ENCODE measurements around the gene DRAM2.

GRCh38 chr1:111142356-111142975 is 2.6 kb upstream of the DRAM2 start:
- no peak for TF ChIP-seq ZNF514 (tag by site-specific recombination; IDR thresholded peaks at IDR 0.05)
- no peak for TF ChIP-seq ZNF473 (tag by site-specific recombination; IDR thresholded peaks at IDR 0.05)
- TF ChIP-seq CTCF (tag by site-specific recombination; IDR thresholded peaks at IDR 0.05): no peak
- TF ChIP-seq ZNF274 (IDR thresholded peaks at IDR 0.05; ENCODE audit: low read length): no peak
- TF ChIP-seq ZNF274 (tag by site-specific recombination; IDR thresholded peaks at IDR 0.05; ENCODE audit: borderline replicate concordance): no peak
- no peak for TF ChIP-seq ZBTB21 (tag by site-specific recombination; IDR thresholded peaks at IDR 0.05)
- TF ChIP-seq ZNF350 (tag by site-specific recombination; IDR thresholded peaks at IDR 0.05): no peak
- no peak for TF ChIP-seq MZF1 (tag by site-specific recombination; IDR thresholded peaks at IDR 0.05; ENCODE audit: borderline replicate concordance)
- no peak for TF ChIP-seq ZFP37 (tag by site-specific recombination; IDR thresholded peaks at IDR 0.05)
- TF ChIP-seq, protein P1, sequence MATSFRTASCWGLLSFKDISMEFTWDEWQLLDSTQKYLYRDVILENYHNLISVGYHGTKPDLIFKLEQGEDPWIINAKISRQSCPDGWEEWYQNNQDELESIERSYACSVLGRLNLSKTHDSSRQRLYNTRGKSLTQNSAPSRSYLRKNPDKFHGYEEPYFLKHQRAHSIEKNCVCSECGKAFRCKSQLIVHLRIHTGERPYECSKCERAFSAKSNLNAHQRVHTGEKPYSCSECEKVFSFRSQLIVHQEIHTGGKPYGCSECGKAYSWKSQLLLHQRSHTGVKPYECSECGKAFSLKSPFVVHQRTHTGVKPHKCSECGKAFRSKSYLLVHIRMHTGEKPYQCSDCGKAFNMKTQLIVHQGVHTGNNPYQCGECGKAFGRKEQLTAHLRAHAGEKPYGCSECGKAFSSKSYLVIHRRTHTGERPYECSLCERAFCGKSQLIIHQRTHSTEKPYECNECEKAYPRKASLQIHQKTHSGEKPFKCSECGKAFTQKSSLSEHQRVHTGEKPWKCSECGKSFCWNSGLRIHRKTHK (tag by site-specific recombination; IDR thresholded peaks at IDR 0.05): no peak
- TF ChIP-seq, protein P2, sequence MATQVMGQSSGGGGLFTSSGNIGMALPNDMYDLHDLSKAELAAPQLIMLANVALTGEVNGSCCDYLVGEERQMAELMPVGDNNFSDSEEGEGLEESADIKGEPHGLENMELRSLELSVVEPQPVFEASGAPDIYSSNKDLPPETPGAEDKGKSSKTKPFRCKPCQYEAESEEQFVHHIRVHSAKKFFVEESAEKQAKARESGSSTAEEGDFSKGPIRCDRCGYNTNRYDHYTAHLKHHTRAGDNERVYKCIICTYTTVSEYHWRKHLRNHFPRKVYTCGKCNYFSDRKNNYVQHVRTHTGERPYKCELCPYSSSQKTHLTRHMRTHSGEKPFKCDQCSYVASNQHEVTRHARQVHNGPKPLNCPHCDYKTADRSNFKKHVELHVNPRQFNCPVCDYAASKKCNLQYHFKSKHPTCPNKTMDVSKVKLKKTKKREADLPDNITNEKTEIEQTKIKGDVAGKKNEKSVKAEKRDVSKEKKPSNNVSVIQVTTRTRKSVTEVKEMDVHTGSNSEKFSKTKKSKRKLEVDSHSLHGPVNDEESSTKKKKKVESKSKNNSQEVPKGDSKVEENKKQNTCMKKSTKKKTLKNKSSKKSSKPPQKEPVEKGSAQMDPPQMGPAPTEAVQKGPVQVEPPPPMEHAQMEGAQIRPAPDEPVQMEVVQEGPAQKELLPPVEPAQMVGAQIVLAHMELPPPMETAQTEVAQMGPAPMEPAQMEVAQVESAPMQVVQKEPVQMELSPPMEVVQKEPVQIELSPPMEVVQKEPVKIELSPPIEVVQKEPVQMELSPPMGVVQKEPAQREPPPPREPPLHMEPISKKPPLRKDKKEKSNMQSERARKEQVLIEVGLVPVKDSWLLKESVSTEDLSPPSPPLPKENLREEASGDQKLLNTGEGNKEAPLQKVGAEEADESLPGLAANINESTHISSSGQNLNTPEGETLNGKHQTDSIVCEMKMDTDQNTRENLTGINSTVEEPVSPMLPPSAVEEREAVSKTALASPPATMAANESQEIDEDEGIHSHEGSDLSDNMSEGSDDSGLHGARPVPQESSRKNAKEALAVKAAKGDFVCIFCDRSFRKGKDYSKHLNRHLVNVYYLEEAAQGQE (tag by site-specific recombination; IDR thresholded peaks at IDR 0.05): no peak
- no peak for TF ChIP-seq TRIM28 (IDR thresholded peaks at IDR 0.05; ENCODE audit: borderline replicate concordance, low read length)
- no peak for TF ChIP-seq ZNF76 (tag by site-specific recombination; IDR thresholded peaks at IDR 0.05; ENCODE audit: borderline replicate concordance, low read depth)

Data from HEK293 (cell line).